HepG2 (cell line): Measurements from ENCODE around the gene ACOT4. TPM values are rescaled to one million over a fixed set of nuclear protein-coding genes. Genes with fewer than 3 reads are reported as not detected.
"Not testable (repeated sequence)": the region's sequence is repeated elsewhere in the genome, so short reads cannot be mapped to it uniquely, and the experiment has no call there.

ENCODE experiments used
- ELF3 ChIP-seq: IDR thresholded peaks from 2 replicates; pipeline ENCODE4 v1.6.1; 2016; ENCODE audit warnings: missing genetic modification reagents, missing compliant biosample characterization
- ERF ChIP-seq: IDR thresholded peaks from 2 replicates; pipeline ENCODE4 v1.6.1; 2018; ENCODE audit warnings: missing biosample characterization, missing genetic modification reagents
- FOSL2 ChIP-seq: sonication (generic); formaldehyde crosslinking; IDR thresholded peaks from 2 replicates; pipeline ENCODE4 v1.4.0; 2020; ENCODE audit warnings: missing genetic modification reagents
- FOXC1 ChIP-seq: sonication (generic); formaldehyde crosslinking; IDR thresholded peaks from 2 replicates; pipeline ENCODE4 v1.8.0; 2022; ENCODE audit warnings: mild to moderate bottlenecking, missing genetic modification reagents, borderline replicate concordance
- IRF2 ChIP-seq: IDR thresholded peaks from 2 replicates; pipeline ENCODE4 v1.6.1; 2018; ENCODE audit warnings: missing genetic modification reagents, missing compliant biosample characterization
- KDM6A ChIP-seq: IDR thresholded peaks from 2 replicates; pipeline ENCODE4 v1.6.1; 2016; ENCODE audit warnings: low read depth
- NR2F6 ChIP-seq, 2 experiments: IDR thresholded peaks; 2 replicates each; pipeline ENCODE4 v1.6.1; 2016; ENCODE audit warnings: antibody characterized with exemption in 1 of 2, mild to moderate bottlenecking in 1 of 2
- REST ChIP-seq, 2 experiments: IDR thresholded peaks; 2 replicates each; pipeline ENCODE4 v1.6.1; 2011 to 2012; ENCODE audit warnings: low read length in 2 of 2, borderline replicate concordance in 1 of 2, low read depth in 1 of 2, mild to moderate bottlenecking in 1 of 2, moderate library complexity in 1 of 2
- RFXAP ChIP-seq: sonication (generic); formaldehyde crosslinking; IDR thresholded peaks from 2 replicates; pipeline ENCODE4 v1.4.0; 2020; ENCODE audit warnings: missing genetic modification reagents, borderline replicate concordance
- RXRB ChIP-seq: IDR thresholded peaks from 2 replicates; pipeline ENCODE4 v1.6.1; 2016; ENCODE audit warnings: borderline replicate concordance, missing genetic modification reagents, missing compliant biosample characterization
- SMYD3 ChIP-seq: sonication (generic); formaldehyde crosslinking; IDR thresholded peaks from 2 replicates; pipeline ENCODE4 v1.8.1; 2023; ENCODE audit warnings: mild to moderate bottlenecking, missing genetic modification reagents
- TARDBP ChIP-seq: sonication (generic); formaldehyde crosslinking; IDR thresholded peaks from 2 replicates; pipeline ENCODE4 v1.8.0; 2022; ENCODE audit warnings: mild to moderate bottlenecking, missing genetic modification reagents
- TBX3 ChIP-seq: fragments of 450-650 bp; IDR thresholded peaks from 2 replicates; pipeline ENCODE4 v1.6.1; 2017; ENCODE audit warnings: antibody characterized with exemption, mild to moderate bottlenecking, inconsistent platforms, borderline replicate concordance
- ZC3H13 ChIP-seq: sonication (generic); formaldehyde crosslinking; IDR thresholded peaks from 2 replicates; pipeline ENCODE4 v1.8.1; 2023; ENCODE audit warnings: mild to moderate bottlenecking, missing genetic modification reagents, moderate library complexity
- ZNF224 ChIP-seq: sonication (generic); formaldehyde crosslinking; IDR thresholded peaks from 2 replicates; pipeline ENCODE4 v1.5.0; 2020; ENCODE audit warnings: mild to moderate bottlenecking, missing genetic modification reagents
- ZNF34 ChIP-seq: sonication (generic); formaldehyde crosslinking; IDR thresholded peaks from 2 replicates; pipeline ENCODE4 v1.4.0; 2020; ENCODE audit warnings: mild to moderate bottlenecking, missing genetic modification reagents, borderline replicate concordance
- ZNF709 ChIP-seq: sonication (generic); formaldehyde crosslinking; IDR thresholded peaks from 2 replicates; pipeline ENCODE4 v1.5.0; 2020; ENCODE audit warnings: mild to moderate bottlenecking, missing genetic modification reagents
- polyA plus RNA-seq, 8 experiments: library from polyadenylated mRNA; depleted of rRNA in 3 of 8; stranded (reverse) in 7 of 8; unstranded in 1 of 8; fragments of >200 nt; fragmentation: Illumina TruSeq in 4 of 8; extraction: Trizol in 4 of 8; gene quantifications; 2 replicates each; pipeline versions ENCODE4 v1.2.1 to v1.2.3, GENCODE V29; 2011 to 2016; ENCODE audit warnings: low read depth in 4 of 8, missing spikeins in 1 of 8, mixed read lengths in 1 of 8; ENCODE audit not compliant: insufficient read depth in 1 of 8
- total RNA-seq, 5 experiments: library from RNA; depleted of rRNA; stranded (reverse); fragments of >200 nt; fragmentation: Illumina TruSeq; extraction: Trizol; gene quantifications; 2 replicates each; pipeline ENCODE4 v1.2.3, GENCODE V29; 2016; ENCODE audit warnings: low read depth in 1 of 5
- TF ChIP-seq, protein P1 (sequence below): sonication (generic); formaldehyde crosslinking; IDR thresholded peaks from 2 replicates; pipeline ENCODE4 v1.4.0; 2020; ENCODE audit warnings: missing genetic modification reagents, borderline replicate concordance
- TF ChIP-seq, protein P2 (sequence below): sonication (generic); formaldehyde crosslinking; IDR thresholded peaks from 2 replicates; pipeline ENCODE4 v1.9.0; 2022; ENCODE audit warnings: missing genetic modification reagents, mild to moderate bottlenecking, borderline replicate concordance

The ACOT4 gene
- total and polyA plus RNA-seq, 2 of the 13 experiments (the other 11 are each of a cell fraction or from before 2014, with no cell fraction given), result 0.04 to 0.05 TPM

GRCh38 chr14:73569185-73569958 is 22.3 kb upstream of the ACOT4 start, which contains the start of gene ACOT2 (continued):
- TF ChIP-seq, protein P1, sequence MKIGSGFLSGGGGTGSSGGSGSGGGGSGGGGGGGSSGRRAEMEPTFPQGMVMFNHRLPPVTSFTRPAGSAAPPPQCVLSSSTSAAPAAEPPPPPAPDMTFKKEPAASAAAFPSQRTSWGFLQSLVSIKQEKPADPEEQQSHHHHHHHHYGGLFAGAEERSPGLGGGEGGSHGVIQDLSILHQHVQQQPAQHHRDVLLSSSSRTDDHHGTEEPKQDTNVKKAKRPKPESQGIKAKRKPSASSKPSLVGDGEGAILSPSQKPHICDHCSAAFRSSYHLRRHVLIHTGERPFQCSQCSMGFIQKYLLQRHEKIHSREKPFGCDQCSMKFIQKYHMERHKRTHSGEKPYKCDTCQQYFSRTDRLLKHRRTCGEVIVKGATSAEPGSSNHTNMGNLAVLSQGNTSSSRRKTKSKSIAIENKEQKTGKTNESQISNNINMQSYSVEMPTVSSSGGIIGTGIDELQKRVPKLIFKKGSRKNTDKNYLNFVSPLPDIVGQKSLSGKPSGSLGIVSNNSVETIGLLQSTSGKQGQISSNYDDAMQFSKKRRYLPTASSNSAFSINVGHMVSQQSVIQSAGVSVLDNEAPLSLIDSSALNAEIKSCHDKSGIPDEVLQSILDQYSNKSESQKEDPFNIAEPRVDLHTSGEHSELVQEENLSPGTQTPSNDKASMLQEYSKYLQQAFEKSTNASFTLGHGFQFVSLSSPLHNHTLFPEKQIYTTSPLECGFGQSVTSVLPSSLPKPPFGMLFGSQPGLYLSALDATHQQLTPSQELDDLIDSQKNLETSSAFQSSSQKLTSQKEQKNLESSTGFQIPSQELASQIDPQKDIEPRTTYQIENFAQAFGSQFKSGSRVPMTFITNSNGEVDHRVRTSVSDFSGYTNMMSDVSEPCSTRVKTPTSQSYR, result peak; percentile 88
- TF ChIP-seq RXRB (CRISPR knock-in tag) (peak; percentile 58; the same call in 1 of the 2 replicates), FOXC1 (CRISPR knock-in tag) (peak; percentile 88; the same call in 1 of the 2 replicates), SMYD3 (CRISPR knock-in tag) (peak; percentile 43; the same call in 1 of the 2 replicates), KDM6A (CRISPR knock-in tag) (0 out of 2 replicates have a peak, but pooled peaks have one; percentile 20), NR2F6 (CRISPR knock-in tag; IDR thresholded peaks at IDR 0.05) (peak; percentile 49; the same call in 1 of the 2 replicates), ZC3H13 (CRISPR knock-in tag) (peak; percentile 66), RFXAP (CRISPR knock-in tag) (0 out of 2 replicates have a peak, but pooled peaks have one; percentile 13), FOSL2 (CRISPR knock-in tag) (peak; percentile 92), ELF3 (CRISPR knock-in tag) (peak; percentile 58; the same call in 1 of the 2 replicates), TBX3 (peak; percentile 92), ZNF34 (CRISPR knock-in tag) (0 out of 2 replicates have a peak, but pooled peaks have one; percentile 44), ZNF224 (CRISPR knock-in tag) (peak; percentile 86; the same call in 1 of the 2 replicates), IRF2 (peak; percentile 43; the same call in 1 of the 2 replicates), ERF (CRISPR knock-in tag) (peak; percentile 34; the same call in 1 of the 2 replicates), REST (IDR thresholded peaks at IDR 0.05; ENCODE audit: borderline replicate concordance in 1 of 2, low read depth in 1 of 2, low read length in 2 of 2) (peak in 1 of 2 experiments; percentile 30; a peak in 1 of 4 replicates), TARDBP (peak; percentile 53; the same call in 1 of the 2 replicates), ZNF709 (CRISPR knock-in tag) (peak; percentile 86)
- TF ChIP-seq NR2F6 (IDR thresholded peaks at IDR 0.05), result not testable (repeated sequence)
- TF ChIP-seq, protein P2, sequence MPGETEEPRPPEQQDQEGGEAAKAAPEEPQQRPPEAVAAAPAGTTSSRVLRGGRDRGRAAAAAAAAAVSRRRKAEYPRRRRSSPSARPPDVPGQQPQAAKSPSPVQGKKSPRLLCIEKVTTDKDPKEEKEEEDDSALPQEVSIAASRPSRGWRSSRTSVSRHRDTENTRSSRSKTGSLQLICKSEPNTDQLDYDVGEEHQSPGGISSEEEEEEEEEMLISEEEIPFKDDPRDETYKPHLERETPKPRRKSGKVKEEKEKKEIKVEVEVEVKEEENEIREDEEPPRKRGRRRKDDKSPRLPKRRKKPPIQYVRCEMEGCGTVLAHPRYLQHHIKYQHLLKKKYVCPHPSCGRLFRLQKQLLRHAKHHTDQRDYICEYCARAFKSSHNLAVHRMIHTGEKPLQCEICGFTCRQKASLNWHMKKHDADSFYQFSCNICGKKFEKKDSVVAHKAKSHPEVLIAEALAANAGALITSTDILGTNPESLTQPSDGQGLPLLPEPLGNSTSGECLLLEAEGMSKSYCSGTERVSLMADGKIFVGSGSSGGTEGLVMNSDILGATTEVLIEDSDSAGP, result peak; percentile 94; the same call in 1 of the 2 replicates
